Caco-2 (cell line): ENCODE results near the gene SPRED2. TPM values are rescaled to one million over a fixed set of nuclear protein-coding genes. Genes with fewer than 3 reads are reported as not detected.

ENCODE experiments used
- BruUV-seq: library from RNA; stranded (reverse); fragments of 400-500 nt; replicated peaks from 2 replicates; lab custom pipeline; 2021; lab: Mats Ljungman, UMichigan
- CTCF ChIA-PET: fragments of 300-600 bp; sonication (Branson Sonifier 250); formaldehyde crosslinking; loops from one replicate; lab custom pipeline; 2022; ENCODE audit warnings: antibody characterized with exemption; lab: Charles Lee
- POLR2A ChIA-PET: fragments of 300-600 bp; sonication (Branson Sonifier 250); formaldehyde crosslinking; loops from one replicate; lab custom pipeline; 2022; ENCODE audit warnings: antibody characterized with exemption; lab: Charles Lee
- DNase-seq, 2 experiments: peaks; one replicate each; pipeline versions ENCODE4 v3.0.0 to v3.0.0-alpha.2; 2020 to 2022
- H3K27me3 ChIP-seq: replicated peaks from 2 replicates; pipeline ENCODE4 v1.6.0; 2011; ENCODE audit warnings: low read length; ENCODE audit not compliant: control insufficient read depth, insufficient read depth
- H3K36me3 ChIP-seq: 2 replicates; pipeline ENCODE4 v1.5.1; 2011; ENCODE audit warnings: low read length; ENCODE audit not compliant: control insufficient read depth, insufficient read depth
- H3K4me1 ChIP-seq: fragments of 250-450 bp; sonication (Bioruptor Pico); 2 replicates; pipeline ENCODE4 v1.5.1; 2020; ENCODE audit warnings: mild to moderate bottlenecking
- H3K4me3 ChIP-seq: 2 replicates; pipeline ENCODE4 v1.5.1; 2011; ENCODE audit warnings: low read depth, mild to moderate bottlenecking, control low read depth, low read length
- H3K9me3 ChIP-seq: fragments of 250-450 bp; sonication (Bioruptor Pico); 2 replicates; pipeline ENCODE4 v1.5.1; 2020; ENCODE audit warnings: mild to moderate bottlenecking, moderate library complexity
- H3K27ac Mint-ChIP-seq: one replicate; pipeline ENCODE4 v1.8.0; 2022; ENCODE audit warnings: mixed read lengths; ENCODE audit not compliant: unreplicated experiment
- H3K27me3 Mint-ChIP-seq: one replicate; pipeline ENCODE4 v1.8.0; 2022; ENCODE audit warnings: mixed read lengths; ENCODE audit not compliant: insufficient read depth, unreplicated experiment
- H3K36me3 Mint-ChIP-seq: one replicate; pipeline ENCODE4 v1.8.0; 2022; ENCODE audit warnings: mild to moderate bottlenecking, mixed read lengths; ENCODE audit not compliant: insufficient read depth, unreplicated experiment
- H3K4me1 Mint-ChIP-seq: one replicate; pipeline ENCODE4 v1.8.0; 2022; ENCODE audit warnings: low read depth, mixed read lengths; ENCODE audit not compliant: unreplicated experiment
- H3K4me3 Mint-ChIP-seq: one replicate; pipeline ENCODE4 v1.8.0; 2022; ENCODE audit warnings: mild to moderate bottlenecking, moderate library complexity, mixed read lengths; ENCODE audit not compliant: unreplicated experiment
- H3K9me3 Mint-ChIP-seq: one replicate; pipeline ENCODE4 v1.8.0; 2022; ENCODE audit warnings: mixed read lengths; ENCODE audit not compliant: unreplicated experiment
- intact Hi-C: fragments of 100-400 bp; cut with micrococcal nuclease; formaldehyde crosslinking; loops from one replicate; pipeline ENCODE4 v1.10.0; 2022; ENCODE audit not compliant: unreplicated experiment
- total RNA-seq: library from RNA; stranded (reverse); gene quantifications from 2 replicates; pipeline ENCODE4 v1.2.3, GENCODE V29; 2022
- TF ChIP-seq, protein P1 (sequence below), 2 experiments: fragments of 200-600 bp in 1 of 2; IDR thresholded peaks; 1 replicate in 1 of 2; 2 replicates in 1 of 2; pipeline versions ENCODE4 v1.5.1 to v1.8.0; 2011 to 2022; ENCODE audit warnings: antibody characterized with exemption in 1 of 2, control low read depth in 1 of 2, inconsistent platforms in 1 of 2, low read depth in 1 of 2, low read length in 1 of 2, mild to moderate bottlenecking in 1 of 2, moderate library complexity in 1 of 2; ENCODE audit not compliant: insufficient read depth in 1 of 2, severe bottlenecking in 1 of 2, unreplicated experiment in 1 of 2

Gene SPRED2
- total RNA-seq, 1 experiment from 2014 or later = 49.9 TPM

GRCh38 chr2:65402323-65402722 is 30.1 kb downstream of the SPRED2 start:
- Mint-ChIP-seq H3K27me3 (no peaks in the 10 kb centered on the region), H3K4me1 (peaks cover 29% of the 10 kb centered on the region), H3K4me3 (no peak overlapping the region), H3K36me3 (no peaks in the 10 kb centered on the region), H3K9me3 (no peaks in the 10 kb centered on the region), H3K27ac (no peak overlapping the region)
- TF ChIP-seq, protein P1, sequence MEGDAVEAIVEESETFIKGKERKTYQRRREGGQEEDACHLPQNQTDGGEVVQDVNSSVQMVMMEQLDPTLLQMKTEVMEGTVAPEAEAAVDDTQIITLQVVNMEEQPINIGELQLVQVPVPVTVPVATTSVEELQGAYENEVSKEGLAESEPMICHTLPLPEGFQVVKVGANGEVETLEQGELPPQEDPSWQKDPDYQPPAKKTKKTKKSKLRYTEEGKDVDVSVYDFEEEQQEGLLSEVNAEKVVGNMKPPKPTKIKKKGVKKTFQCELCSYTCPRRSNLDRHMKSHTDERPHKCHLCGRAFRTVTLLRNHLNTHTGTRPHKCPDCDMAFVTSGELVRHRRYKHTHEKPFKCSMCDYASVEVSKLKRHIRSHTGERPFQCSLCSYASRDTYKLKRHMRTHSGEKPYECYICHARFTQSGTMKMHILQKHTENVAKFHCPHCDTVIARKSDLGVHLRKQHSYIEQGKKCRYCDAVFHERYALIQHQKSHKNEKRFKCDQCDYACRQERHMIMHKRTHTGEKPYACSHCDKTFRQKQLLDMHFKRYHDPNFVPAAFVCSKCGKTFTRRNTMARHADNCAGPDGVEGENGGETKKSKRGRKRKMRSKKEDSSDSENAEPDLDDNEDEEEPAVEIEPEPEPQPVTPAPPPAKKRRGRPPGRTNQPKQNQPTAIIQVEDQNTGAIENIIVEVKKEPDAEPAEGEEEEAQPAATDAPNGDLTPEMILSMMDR (IDR thresholded peaks at IDR 0.05; ENCODE audit: insufficient read depth in 1 of 2, low read depth in 1 of 2, low read length in 1 of 2, severe bottlenecking in 1 of 2, unreplicated experiment in 1 of 2) = no peak
- no peaks in the 10 kb centered on the region for H3K9me3 ChIP-seq
- no TSS peak for BruUV-seq
- intact Hi-C loops = no loop called here
- CTCF ChIA-PET = interaction anchor here (1.3 kb wide), 1 partner anchor 30 kb away, joined by 3 read pairs; the partner anchor contains the start of gene SPRED2
- no peak overlapping the region for H3K4me3 ChIP-seq
- DNase-seq = no peak
- POLR2A ChIA-PET = no interaction called here
- no peaks in the 10 kb centered on the region for H3K36me3 ChIP-seq
- H3K27me3 ChIP-seq = no peaks in the 10 kb centered on the region
- H3K4me1 ChIP-seq = peaks cover 30% of the 10 kb centered on the region

DNA sequence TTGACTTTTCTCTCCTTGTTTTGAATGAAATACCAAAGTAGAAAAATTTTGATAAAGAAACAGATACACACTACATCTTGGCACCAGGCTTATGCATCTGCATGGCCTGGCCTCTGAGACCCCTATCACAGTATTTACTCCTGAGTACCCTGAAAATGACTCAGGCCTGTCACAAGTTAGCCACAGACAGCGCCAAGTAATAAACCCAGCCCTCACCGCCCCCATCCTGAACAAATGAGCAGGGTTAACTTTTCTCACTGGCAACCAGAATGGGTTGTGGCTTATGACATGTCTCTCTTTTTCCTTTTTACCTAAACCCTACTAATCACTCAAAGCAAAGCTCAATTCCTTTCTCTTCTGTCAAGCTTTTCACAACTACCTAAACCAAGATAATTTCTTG is 35.3 kb downstream of the SPRED2 start:
- TF ChIP-seq, protein P1 (IDR thresholded peaks at IDR 0.05; ENCODE audit: insufficient read depth in 1 of 2, low read depth in 1 of 2, low read length in 1 of 2, severe bottlenecking in 1 of 2, unreplicated experiment in 1 of 2) = no peak
- Histone ChIP-seq H3K4me3 (no peak overlapping the region), H3K9me3 (no peaks in the 10 kb centered on the region), H3K27me3 (no peaks in the 10 kb centered on the region), H3K36me3 (no peaks in the 10 kb centered on the region), H3K4me1 (peaks cover 30% of the 10 kb centered on the region)
- peaks cover 5% of the 10 kb centered on the region for H3K36me3 Mint-ChIP-seq
- ChIA-PET CTCF (interaction anchor here (0.7 kb wide), 1 partner anchor 909 kb away, joined by 4 read pairs; no protein-coding TSS in a partner anchor), POLR2A (interaction anchor here (0.7 kb wide), 2 partner anchors 134 to 169 kb away, joined by 3 to 9 read pairs; partner anchors contain the start of gene ACTR2)
- intact Hi-C loops = loop anchor here (2.0 kb wide), 1 partner anchor 36 kb away; the partner anchor contains the start of gene SPRED2
- peak overlapping the region; percentile 69 for H3K27ac Mint-ChIP-seq
- no TSS peak for BruUV-seq
- H3K9me3 Mint-ChIP-seq = no peaks in the 10 kb centered on the region
- no peaks in the 10 kb centered on the region for H3K27me3 Mint-ChIP-seq
- peak overlapping the region; percentile 23 for H3K4me3 Mint-ChIP-seq
- H3K4me1 Mint-ChIP-seq = peaks cover 25% of the 10 kb centered on the region
- no peak for DNase-seq

- no peaks in the 10 kb centered on the region for H3K36me3 ChIP-seq
- Mint-ChIP-seq H3K36me3 (peaks cover 5% of the 10 kb centered on the region), H3K27ac (peak overlapping the region; percentile 4), H3K4me1 (peaks cover 25% of the 10 kb centered on the region), H3K4me3 (peak overlapping the region; percentile 47), H3K27me3 (no peaks in the 10 kb centered on the region), H3K9me3 (no peaks in the 10 kb centered on the region)
- no peaks in the 10 kb centered on the region for H3K9me3 ChIP-seq
- TF ChIP-seq, protein P1 (IDR thresholded peaks at IDR 0.05; ENCODE audit: insufficient read depth in 1 of 2, low read depth in 1 of 2, low read length in 1 of 2, severe bottlenecking in 1 of 2, unreplicated experiment in 1 of 2) = no peak
- H3K4me3 ChIP-seq = no peak overlapping the region
- peaks cover 30% of the 10 kb centered on the region for H3K4me1 ChIP-seq
- BruUV-seq = no TSS peak
- ChIA-PET POLR2A (interaction anchor here (0.7 kb wide), 1 partner anchor 135 kb away, joined by 3 read pairs; no protein-coding TSS in a partner anchor), CTCF (interaction anchor here (0.6 to 1.1 kb wide), 3 partner anchors 136 to 909 kb away, joined by 4 to 8 read pairs (median 4); partner anchors contain the start of gene RAB1A)
- no peaks in the 10 kb centered on the region for H3K27me3 ChIP-seq
- intact Hi-C loops = loop anchor here (2.0 kb wide), 1 partner anchor 36 kb away; the partner anchor contains the start of gene SPRED2
- DNase-seq = peak; percentile 39
Observed at GRCh38 chr2:65396348-65397026, 35.9 kb downstream of the SPRED2 start.
